PC-3 (cell line): Measurements from ENCODE around the gene QRICH2.

Experiments
- CTCF ChIP-seq: fragments of 300-600 bp; sonication (generic); conservative IDR thresholded peaks from 2 replicates; pipeline ENCODE4 v1.5.1; 2017; ENCODE audit warnings: antibody characterized with exemption, low read depth, mild to moderate bottlenecking, low read length
- EZH2 ChIP-seq: fragments of 300-600 bp; sonication (generic); IDR thresholded peaks from one replicate; pipeline ENCODE4 v1.6.1; 2017; ENCODE audit warnings: antibody characterized with exemption, mild to moderate bottlenecking, low read length; ENCODE audit not compliant: unreplicated experiment
- EZH2phosphoT487 ChIP-seq: fragments of 300-600 bp; sonication (generic); IDR thresholded peaks from 2 replicates; pipeline ENCODE4 v1.6.1; 2018; ENCODE audit warnings: mild to moderate bottlenecking, antibody characterized with exemption, low read length, borderline replicate concordance

DNA sequence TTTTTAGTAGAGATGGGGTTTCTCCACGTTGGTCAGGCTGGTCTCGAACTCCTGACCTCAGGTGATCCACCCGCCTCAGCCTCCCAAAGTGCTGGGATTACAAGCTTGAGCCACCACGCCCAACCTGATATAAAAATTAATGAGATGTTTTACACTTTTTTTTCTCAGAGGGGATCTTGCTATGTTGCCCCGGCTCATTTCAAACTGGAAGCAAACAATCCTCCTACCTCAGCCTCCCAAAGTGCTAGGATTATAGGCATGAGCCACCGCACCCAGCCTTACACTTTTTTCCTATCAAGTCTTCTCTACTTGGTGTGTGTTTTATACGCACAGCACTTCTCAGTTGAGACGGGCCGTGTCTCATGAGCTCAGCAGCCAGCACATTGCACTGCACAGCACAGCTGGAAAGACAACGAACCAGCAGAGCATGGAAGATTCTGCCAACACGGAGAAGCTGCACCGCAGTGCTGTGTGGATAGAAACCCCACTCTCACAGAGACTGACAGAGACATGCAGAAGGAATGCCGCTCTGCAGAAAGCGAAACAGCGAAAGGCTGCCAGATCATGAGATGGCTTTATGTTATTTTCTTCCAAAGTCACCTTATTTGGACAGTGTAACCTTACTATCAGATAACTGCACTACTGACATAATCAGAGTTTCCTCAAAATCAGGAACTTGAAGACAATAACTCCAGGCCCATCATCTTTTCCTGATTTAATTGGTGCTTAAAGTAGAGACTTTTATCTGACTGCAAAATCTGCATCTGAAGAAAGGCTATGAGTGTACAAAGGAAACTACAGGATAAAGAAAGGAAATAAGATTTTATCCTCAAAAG is 6.5 kb upstream of the QRICH2 start:
- TF ChIP-seq CTCF, result no peak
- no peak for TF ChIP-seq EZH2
- TF ChIP-seq EZH2phosphoT487, result no peak
